SK-N-DZ (cell line): ENCODE data around the gene MYO5B.

Experiments used
- DNase-seq: peaks from one replicate; pipeline ENCODE4 v3.0.0-alpha.2; 2015; ENCODE audit warnings: low spot score

MYO5B gene

DNA sequence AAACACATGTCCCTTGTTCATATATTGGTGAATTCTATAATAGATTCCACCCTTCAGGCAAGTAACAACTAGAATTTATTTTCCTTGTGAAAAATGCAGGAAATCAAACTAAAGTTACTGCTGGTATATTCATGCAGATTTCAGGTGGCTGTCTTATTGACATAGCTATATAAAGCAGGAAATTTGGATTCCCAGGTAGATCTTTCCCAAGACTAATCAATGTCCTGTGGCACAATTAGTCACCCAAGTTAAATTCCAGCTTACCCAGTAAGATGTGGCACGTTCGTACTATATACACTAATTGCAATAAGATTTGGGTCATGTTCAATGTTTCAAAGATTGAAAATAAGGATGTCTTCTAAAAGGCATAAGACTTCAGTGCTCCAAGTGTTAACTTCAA is 42.0 kb downstream of the MYO5B start:
- DNase-seq: no peak

DNA sequence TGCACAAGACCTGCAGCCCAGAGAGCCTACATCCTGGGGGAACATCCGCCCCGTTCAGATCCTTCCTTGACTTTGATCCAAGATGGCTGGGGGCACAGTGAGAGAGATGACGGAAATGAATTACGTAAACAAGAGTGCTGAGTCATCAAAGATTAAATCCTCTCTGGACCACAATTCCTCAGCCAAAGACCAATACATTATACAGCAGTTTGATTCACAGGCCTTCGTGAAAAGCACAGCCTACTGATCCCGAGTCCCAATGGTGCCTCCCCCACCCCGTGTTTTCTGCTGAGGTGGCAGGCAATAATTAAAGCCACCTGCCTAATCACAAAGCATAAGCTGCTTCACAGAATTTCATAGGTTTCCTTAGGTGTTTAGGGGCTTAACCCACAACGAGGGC is 43.0 kb downstream of the MYO5B start:
- no peak for DNase-seq

DNA sequence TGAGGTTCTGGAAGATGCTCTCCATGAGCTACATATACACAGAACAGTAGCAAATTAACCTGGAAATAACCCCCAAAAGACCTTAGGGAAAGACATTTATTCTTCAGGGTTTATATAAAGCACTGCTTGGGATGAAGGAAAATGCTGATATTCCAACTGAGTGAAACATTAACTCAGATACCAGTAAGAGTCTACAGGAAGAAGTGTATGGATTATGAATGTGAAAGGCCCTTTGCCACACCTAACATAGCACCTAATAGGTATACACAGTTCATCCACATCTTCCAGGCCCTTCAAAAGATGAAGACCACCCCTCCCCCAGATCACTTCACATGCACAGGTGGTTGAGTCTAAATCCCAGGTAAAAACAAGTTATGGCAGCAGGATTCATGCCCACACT is 50.4 kb downstream of the MYO5B start:
- no peak for DNase-seq

DNA sequence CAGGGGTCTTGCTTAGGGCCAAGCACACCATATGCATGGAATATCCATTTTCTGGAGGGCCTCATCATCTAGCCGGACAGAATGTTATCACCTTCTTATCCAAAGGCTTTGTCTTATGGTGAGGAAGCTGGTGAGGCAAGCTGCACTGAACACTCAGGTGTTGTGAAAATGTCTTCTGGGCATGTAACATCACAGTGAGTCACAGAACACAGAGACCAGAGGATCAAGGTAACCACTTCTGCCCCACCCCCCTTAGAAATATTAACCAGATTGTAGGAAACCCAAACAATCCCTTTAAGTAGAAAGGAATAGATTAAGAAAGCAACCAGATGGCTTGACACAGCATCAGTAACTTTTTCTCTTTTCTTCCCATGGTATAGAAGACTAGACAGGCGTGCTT is 51.1 kb downstream of the MYO5B start:
- DNase-seq: no peak

- no peak for DNase-seq
These were observed 51.7 kb downstream of the MYO5B start for GRCh38 chr18:50143294-50143693.

GRCh38 chr18:50142441-50143120 is 52.4 kb downstream of the MYO5B start:
- no peak for DNase-seq

GRCh38 chr18:50138181-50139064 is 56.5 kb downstream of the MYO5B start:
- no peak for DNase-seq

DNA sequence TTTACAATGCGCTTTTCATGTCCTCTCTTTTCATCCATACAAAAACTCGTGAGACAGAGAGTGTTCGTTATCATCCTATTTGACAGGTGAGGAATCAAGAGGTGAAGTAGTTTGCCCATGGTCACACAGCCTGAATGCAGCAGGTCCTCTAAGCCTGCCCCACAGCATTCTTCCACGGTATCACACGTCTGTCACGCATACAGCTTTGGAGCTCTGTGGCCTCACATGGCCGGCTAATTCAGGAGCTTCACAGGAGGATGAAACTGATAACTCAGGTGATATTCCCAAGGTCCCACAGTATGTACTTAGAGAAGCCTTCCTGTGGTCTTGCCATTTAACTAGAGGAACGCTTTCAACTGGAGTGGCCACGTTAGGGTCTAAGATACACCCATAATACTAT is 59.0 kb downstream of the MYO5B start:
- DNase-seq: no peak

DNA sequence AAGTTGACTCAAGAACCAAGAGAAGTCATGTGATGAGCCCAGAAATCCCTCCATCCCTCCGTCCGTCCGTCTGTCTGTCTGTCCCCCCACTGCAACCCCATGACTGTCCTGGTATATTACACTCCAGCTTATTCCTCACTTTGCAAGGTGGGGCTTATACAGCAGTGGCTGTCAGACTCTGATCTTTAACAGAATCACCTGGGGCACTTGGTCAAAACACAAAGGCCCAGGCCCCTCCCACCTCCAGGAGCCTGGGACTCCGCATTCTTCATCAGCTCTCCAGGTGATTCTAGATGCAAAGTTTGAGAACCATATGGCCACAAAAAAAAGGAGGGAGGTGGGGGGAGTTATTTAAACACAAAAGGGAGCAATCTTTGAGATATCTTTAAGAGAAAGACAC is 61.4 kb downstream of the MYO5B start:
- no peak for DNase-seq

DNA sequence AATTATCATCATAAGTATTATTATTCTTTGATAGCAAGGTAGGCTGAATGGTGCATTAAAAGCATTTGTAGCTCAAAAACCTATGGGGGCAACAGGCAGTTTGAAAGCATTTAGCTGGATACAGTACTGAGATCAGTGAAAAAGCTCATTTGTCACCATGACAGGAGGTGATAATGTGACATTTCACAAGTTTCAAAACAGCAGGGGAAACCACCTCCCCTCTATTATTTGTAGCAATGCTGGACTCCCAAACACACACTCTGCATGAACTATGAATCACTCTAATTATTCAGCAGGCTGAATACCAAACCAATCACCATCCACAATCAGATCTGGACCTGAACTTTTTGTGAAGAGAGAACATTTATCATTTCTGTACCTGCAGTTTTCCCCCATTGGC is 63.4 kb downstream of the MYO5B start:
- DNase-seq: no peak

DNA sequence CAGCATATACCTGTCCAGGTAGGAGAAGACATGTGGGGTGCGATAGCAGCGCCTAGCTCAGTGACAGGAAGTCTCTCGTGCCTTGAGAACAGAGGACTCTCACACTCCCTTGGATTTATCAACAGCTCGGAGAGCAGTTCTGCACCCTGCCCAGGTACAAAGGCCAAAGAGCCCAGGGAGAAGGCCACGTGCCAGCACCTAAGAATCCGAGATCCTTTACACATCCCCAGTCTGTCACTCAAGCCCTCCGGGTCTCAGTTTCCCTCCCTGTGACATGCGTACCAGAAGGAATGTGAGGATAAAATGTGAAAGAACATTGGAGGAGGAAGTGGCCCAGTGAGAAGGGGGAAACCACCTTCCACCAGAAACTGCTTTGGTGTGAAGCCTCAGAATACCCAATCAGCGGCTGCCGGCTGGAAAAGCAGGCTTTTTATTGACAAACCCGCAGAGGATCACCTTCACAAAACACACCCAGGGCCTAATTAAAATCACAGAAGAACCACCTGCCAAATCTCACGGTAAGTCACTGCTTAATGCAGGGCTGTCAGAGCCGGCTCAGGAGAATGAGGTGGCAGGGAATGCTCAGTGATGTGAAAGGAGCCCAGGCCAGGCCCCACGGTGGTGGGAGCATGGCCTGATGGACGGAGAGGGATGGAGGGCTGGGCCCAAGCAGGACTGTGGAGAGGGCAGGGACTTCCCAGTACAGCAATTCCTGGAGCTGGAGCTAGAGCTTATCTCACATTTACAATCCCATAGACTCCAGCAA is 66.3 kb downstream of the MYO5B start:
- DNase-seq: no peak

- DNase-seq: no peak
These were observed 67.3 kb downstream of the MYO5B start for GRCh38 chr18:50127516-50128210.

DNA sequence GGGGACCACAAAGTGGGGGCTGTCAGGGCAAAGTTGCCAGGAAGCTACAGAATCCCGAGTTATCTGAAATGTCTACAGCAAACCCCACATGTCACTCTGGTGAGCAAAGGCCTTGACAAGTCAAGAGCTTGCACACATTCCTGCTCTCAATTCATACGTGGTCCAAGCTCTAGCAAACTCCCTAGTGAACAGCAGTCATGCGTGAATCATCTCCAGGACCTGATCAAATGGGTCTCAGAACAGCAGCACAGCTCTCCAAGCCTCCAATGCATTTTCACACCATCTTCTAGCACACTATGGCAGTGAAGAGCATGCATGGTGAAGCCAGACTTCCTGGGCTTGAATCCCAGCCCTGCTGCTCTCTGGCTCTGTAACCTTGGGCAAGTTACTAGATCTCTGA is 68.5 kb downstream of the MYO5B start:
- DNase-seq: no peak

- no peak for DNase-seq
These were observed 69.5 kb downstream of the MYO5B start for GRCh38 chr18:50125456-50125855.

DNA sequence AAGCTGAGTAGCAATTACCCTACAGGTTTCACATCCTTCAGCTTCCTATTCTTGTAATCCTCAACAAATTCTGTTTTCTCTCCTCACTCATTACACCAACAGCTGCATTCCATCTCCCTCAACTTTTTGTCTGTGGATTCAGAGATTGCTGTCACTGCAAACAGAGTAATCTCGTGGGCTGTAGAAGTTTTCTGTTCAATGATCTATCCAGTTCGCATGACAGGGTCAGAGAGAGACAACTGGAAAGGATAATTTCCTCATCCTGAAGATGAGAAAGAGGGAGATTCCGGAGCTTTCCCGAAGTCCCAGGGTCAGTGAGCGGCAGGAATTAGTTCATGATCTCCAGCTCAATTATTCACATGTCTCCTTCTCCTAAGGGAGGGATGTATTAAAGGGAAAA is 75.7 kb downstream of the MYO5B start:
- no peak for DNase-seq

DNA sequence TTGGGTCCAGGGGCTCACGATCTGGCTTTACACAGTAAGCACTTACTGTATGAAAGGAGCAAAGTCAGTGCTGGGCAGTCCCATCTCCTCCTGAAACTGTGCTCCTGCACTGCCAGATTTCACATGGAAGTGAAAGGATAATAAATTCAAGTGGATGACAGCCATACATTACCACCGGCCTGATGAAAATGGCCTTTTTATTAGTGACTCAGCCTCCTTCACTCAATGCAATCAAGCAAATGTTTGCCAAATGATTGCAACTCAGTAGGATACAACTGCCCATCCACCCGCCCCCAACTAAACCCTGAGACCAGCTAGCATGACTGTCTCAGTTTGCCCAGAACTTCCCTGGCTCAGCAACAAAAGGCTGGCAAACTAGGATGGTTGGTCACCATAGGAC is 77.1 kb downstream of the MYO5B start:
- DNase-seq: no peak

GRCh38 chr18:50115095-50115494 is 79.9 kb downstream of the MYO5B start:
- DNase-seq: no peak

GRCh38 chr18:50114448-50114847 is 80.5 kb downstream of the MYO5B start:
- no peak for DNase-seq

DNA sequence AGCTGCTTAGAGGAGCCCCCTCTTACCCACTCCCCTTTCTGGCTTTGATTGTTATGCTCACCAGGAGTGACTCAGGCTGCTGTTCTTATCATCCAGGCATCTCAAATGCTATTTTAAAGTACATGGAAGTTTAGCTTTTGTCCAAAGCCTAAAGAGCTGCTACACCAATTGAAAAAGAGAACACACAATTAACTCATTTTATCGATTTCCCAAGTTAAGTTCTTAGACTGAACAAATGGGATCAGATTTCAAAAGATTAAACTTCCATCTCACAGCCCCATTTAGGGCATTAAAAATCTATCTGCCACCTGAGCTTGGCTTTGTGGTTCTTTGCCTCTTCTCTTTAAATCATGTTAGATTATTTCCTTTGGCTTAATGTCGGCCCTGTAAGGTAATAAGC is 81.2 kb downstream of the MYO5B start:
- no peak for DNase-seq

- no peak for DNase-seq
These were observed 83.5 kb downstream of the MYO5B start for GRCh38 chr18:50111398-50111797.

DNA sequence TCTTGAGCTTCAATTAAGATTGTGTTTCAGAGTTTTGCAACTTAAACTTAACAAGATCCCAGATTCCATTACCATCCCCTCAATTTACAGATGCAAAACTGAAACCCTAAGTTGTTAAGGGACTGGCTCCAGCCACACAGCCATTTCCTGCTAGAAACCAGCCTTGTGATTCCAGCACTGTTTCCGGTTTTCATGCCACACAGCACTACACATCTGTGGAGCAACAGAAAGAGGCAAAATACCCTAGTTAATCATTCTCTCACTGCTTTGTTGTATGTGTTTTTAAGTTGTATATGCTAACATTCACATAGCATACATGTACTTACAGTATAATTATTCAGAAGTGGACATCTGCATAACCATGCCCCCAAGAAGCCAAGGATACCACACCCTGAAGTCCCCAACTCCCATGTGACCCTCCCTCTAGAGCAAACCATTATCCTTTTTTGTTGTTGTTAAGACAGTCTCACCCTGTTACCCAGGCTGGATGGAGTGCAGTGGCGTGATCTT is 87.4 kb downstream of the MYO5B start:
- no peak for DNase-seq

DNA sequence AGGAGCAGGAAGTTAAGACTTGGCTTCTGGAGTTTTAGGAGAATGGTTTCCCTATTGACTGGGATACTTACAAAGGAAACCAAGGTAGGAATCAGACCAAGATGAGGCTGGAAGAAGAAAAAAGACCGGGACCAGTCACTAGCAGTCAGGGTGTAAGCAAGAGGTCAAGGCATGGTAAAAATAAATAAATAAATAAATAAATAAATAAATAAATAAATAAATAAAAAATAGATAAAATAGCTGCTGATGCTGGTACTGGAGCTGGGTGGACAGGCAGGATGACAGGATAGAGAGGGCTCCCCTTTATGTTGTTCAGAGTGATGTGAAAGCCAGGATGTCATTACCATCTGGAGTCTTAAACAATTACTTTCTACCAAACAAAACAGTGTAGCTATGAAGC is 89.9 kb downstream of the MYO5B start:
- DNase-seq: no peak
